WTC11 (cell line): ENCODE measurements around the gene P3H4. TPM values are rescaled to one million over a fixed set of nuclear protein-coding genes. Genes with fewer than 3 reads are reported as not detected.
A peak's percentile ranks its signal among the peaks of the same experiment; 100 is the strongest.

Source experiments
- CREB1 ChIP-seq: sonication (generic); formaldehyde crosslinking; IDR thresholded peaks from 2 replicates; pipeline ENCODE4 v1.8.0; 2023; ENCODE audit warnings: mild to moderate bottlenecking, missing genetic modification reagents
- EMX1 ChIP-seq: fragments of 250-450 bp; sonication (Bioruptor Pico); IDR thresholded peaks from 2 replicates; pipeline ENCODE4 v1.8.0; 2021; ENCODE audit warnings: mild to moderate bottlenecking
- FOXK1 ChIP-seq: sonication (generic); formaldehyde crosslinking; IDR thresholded peaks from 2 replicates; pipeline ENCODE4 v1.8.0; 2022; ENCODE audit warnings: mild to moderate bottlenecking, moderate library complexity, missing genetic modification reagents
- NR2C2 ChIP-seq: sonication (generic); formaldehyde crosslinking; IDR thresholded peaks from 2 replicates; pipeline ENCODE4 v1.8.0; 2022; ENCODE audit warnings: mild to moderate bottlenecking, missing genetic modification reagents
- NR3C1 ChIP-seq: sonication (generic); formaldehyde crosslinking; conservative IDR thresholded peaks from 2 replicates; pipeline ENCODE4 v1.8.1; 2023; ENCODE audit warnings: low read depth, mild to moderate bottlenecking, missing genetic modification reagents
- RELA ChIP-seq: sonication (generic); formaldehyde crosslinking; IDR thresholded peaks from 2 replicates; pipeline ENCODE4 v1.8.1; 2022; ENCODE audit warnings: missing genetic modification reagents, mild to moderate bottlenecking, borderline replicate concordance
- SMAD3 ChIP-seq: sonication (generic); formaldehyde crosslinking; IDR thresholded peaks from 2 replicates; pipeline ENCODE4 v1.8.0; 2022; ENCODE audit warnings: missing genetic modification reagents, mild to moderate bottlenecking, borderline replicate concordance
- SP1 ChIP-seq: sonication (generic); formaldehyde crosslinking; conservative IDR thresholded peaks from 2 replicates; pipeline ENCODE4 v1.8.1; 2022; ENCODE audit warnings: missing genetic modification reagents
- ZNF138 ChIP-seq: sonication (generic); formaldehyde crosslinking; conservative IDR thresholded peaks from 2 replicates; pipeline ENCODE4 v1.8.1; 2022; ENCODE audit warnings: mild to moderate bottlenecking, moderate library complexity, missing genetic modification reagents
- total RNA-seq: library from RNA; stranded (reverse); gene quantifications from 3 replicates; pipeline ENCODE4 v1.2.3, GENCODE V29; 2021
- TF ChIP-seq, protein P1 (sequence below): sonication (generic); formaldehyde crosslinking; IDR thresholded peaks from 2 replicates; pipeline ENCODE4 v1.8.1; 2023; ENCODE audit warnings: mild to moderate bottlenecking, missing genetic modification reagents
- TF ChIP-seq, protein P2 (sequence below): fragments of 250-450 bp; sonication (Bioruptor Pico); conservative IDR thresholded peaks from 2 replicates; pipeline ENCODE4 v1.9.0; 2021; ENCODE audit warnings: mild to moderate bottlenecking
- TF ChIP-seq, protein P3 (sequence below): fragments of 250-450 bp; sonication (Bioruptor Pico); IDR thresholded peaks from 2 replicates; pipeline ENCODE4 v1.9.0; 2021; ENCODE audit warnings: mild to moderate bottlenecking
- TF ChIP-seq, protein P4 (sequence below): sonication (generic); formaldehyde crosslinking; IDR thresholded peaks from 2 replicates; pipeline ENCODE4 v1.8.1; 2023; ENCODE audit warnings: mild to moderate bottlenecking, missing genetic modification reagents, moderate library complexity
- TF ChIP-seq, protein P5 (sequence below): sonication (generic); formaldehyde crosslinking; IDR thresholded peaks from 2 replicates; pipeline ENCODE4 v1.8.0; 2022; ENCODE audit warnings: missing genetic modification reagents
- TF ChIP-seq, protein P6 (sequence below): fragments of 250-450 bp; sonication (Bioruptor Pico); IDR thresholded peaks from 2 replicates; pipeline ENCODE4 v1.8.0; 2021; ENCODE audit warnings: mild to moderate bottlenecking
- TF ChIP-seq, protein P7 (sequence below): sonication (generic); formaldehyde crosslinking; IDR thresholded peaks from 2 replicates; pipeline ENCODE4 v1.8.0; 2023; ENCODE audit warnings: missing genetic modification reagents, mild to moderate bottlenecking, borderline replicate concordance
- TF ChIP-seq, protein P8 (sequence below): sonication (generic); formaldehyde crosslinking; IDR thresholded peaks from 2 replicates; pipeline ENCODE4 v1.8.0; 2022; ENCODE audit warnings: mild to moderate bottlenecking, missing genetic modification reagents
- TF ChIP-seq, protein P9 (sequence below): sonication (generic); formaldehyde crosslinking; conservative IDR thresholded peaks from 2 replicates; pipeline ENCODE4 v1.8.1; 2023; ENCODE audit warnings: mild to moderate bottlenecking, low read depth, missing genetic modification reagents, moderate library complexity

Gene P3H4
- total RNA-seq, 1 experiment from 2014 or later = 32.1 TPM

DNA sequence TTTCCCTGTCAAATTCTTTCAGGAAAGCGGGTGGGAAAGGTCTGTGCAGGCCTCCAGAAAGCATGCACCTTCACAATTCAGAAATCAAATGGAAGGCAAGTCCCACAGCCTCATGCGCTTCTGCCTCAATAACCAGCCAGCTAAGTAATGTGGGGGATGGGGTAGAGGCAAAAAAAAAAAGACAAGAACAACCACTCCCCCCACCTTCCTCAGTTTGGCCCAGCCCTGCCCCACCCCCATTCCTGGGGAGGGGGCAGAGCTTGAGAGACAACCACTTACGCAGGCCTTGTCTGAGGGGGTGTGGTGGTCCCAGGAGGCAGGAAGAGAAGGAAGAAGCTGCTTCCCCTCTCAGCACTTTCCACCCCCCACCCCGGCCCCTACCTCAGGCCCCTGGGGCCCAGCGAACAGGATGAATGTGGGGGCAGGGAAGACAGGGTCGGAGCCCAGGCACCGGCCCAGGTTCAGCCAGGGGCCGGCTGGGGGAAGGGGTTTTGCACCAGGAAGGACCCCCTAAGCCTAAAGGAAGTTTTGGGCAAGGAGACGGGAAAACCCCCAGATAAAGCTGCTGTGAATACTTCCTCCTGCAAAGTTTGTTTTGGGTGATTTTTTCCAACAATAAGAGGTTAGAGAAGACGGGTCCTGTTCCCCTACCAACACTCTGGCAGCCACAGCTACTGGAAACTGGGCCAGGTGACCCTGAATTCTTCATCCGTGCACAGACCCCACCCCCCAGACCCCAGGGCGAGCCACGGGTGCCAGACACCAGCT lies 26.5 kb downstream of the P3H4 start (continued):
- TF ChIP-seq, protein P1, sequence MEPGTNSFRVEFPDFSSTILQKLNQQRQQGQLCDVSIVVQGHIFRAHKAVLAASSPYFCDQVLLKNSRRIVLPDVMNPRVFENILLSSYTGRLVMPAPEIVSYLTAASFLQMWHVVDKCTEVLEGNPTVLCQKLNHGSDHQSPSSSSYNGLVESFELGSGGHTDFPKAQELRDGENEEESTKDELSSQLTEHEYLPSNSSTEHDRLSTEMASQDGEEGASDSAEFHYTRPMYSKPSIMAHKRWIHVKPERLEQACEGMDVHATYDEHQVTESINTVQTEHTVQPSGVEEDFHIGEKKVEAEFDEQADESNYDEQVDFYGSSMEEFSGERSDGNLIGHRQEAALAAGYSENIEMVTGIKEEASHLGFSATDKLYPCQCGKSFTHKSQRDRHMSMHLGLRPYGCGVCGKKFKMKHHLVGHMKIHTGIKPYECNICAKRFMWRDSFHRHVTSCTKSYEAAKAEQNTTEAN (CRISPR knock-in tag) = no peak
- TF ChIP-seq ZNF138 (CRISPR knock-in tag) (no peak), SMAD3 (no peak), CREB1 (CRISPR knock-in tag) (no peak), SP1 (CRISPR knock-in tag) (peak; percentile 93), NR2C2 (no peak), NR3C1 (CRISPR knock-in tag) (no peak), EMX1 (CRISPR knock-in tag) (no peak), RELA (CRISPR knock-in tag) (no peak), FOXK1 (CRISPR knock-in tag) (peak; percentile 70; the same call in 1 of the 2 replicates)
- TF ChIP-seq, protein P2, sequence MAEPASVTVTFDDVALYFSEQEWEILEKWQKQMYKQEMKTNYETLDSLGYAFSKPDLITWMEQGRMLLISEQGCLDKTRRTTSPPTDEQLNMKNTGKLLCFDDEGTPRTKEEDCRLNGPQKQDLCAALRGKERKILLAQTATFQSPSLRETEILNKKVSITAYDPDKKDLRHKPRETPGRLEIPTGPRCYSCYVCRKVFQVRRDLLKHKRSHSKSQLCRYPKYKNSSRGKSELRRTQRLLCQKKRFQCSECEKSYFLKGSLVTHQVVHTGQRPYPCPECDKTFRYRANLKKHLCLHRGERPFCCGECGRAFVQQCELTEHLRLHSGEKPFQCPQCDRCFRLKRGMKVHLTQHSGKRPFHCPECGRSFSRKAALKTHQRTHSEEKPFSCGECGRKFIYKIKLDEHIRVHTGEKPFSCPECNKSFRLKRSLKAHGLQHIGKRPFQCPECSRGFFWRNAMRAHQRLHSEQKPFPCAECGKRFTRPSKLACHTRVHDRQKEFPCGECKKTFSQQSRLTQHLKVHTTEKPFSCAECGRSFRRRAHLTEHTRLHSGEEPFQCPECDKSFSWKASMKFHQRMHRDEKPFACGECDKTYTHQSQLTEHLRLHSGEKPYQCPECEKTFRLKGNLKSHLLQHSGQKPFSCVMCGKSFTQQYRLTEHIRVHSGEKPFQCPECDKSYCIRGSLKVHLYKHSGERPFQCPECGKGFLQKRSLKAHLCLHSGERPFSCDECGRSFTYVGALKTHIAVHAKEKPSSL (CRISPR knock-in tag) = no peak
- TF ChIP-seq, protein P3, sequence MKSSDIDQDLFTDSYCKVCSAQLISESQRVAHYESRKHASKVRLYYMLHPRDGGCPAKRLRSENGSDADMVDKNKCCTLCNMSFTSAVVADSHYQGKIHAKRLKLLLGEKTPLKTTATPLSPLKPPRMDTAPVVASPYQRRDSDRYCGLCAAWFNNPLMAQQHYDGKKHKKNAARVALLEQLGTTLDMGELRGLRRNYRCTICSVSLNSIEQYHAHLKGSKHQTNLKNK (CRISPR knock-in tag) = no peak
- TF ChIP-seq, protein P4, sequence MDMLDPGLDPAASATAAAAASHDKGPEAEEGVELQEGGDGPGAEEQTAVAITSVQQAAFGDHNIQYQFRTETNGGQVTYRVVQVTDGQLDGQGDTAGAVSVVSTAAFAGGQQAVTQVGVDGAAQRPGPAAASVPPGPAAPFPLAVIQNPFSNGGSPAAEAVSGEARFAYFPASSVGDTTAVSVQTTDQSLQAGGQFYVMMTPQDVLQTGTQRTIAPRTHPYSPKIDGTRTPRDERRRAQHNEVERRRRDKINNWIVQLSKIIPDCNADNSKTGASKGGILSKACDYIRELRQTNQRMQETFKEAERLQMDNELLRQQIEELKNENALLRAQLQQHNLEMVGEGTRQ = 0 out of 2 replicates have a peak, but pooled peaks have one; percentile 32
- TF ChIP-seq, protein P5, sequence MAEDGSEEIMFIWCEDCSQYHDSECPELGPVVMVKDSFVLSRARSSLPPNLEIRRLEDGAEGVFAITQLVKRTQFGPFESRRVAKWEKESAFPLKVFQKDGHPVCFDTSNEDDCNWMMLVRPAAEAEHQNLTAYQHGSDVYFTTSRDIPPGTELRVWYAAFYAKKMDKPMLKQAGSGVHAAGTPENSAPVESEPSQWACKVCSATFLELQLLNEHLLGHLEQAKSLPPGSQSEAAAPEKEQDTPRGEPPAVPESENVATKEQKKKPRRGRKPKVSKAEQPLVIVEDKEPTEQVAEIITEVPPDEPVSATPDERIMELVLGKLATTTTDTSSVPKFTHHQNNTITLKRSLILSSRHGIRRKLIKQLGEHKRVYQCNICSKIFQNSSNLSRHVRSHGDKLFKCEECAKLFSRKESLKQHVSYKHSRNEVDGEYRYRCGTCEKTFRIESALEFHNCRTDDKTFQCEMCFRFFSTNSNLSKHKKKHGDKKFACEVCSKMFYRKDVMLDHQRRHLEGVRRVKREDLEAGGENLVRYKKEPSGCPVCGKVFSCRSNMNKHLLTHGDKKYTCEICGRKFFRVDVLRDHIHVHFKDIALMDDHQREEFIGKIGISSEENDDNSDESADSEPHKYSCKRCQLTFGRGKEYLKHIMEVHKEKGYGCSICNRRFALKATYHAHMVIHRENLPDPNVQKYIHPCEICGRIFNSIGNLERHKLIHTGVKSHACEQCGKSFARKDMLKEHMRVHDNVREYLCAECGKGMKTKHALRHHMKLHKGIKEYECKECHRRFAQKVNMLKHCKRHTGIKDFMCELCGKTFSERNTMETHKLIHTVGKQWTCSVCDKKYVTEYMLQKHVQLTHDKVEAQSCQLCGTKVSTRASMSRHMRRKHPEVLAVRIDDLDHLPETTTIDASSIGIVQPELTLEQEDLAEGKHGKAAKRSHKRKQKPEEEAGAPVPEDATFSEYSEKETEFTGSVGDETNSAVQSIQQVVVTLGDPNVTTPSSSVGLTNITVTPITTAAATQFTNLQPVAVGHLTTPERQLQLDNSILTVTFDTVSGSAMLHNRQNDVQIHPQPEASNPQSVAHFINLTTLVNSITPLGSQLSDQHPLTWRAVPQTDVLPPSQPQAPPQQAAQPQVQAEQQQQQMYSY (CRISPR knock-in tag) = no peak
- TF ChIP-seq, protein P6, sequence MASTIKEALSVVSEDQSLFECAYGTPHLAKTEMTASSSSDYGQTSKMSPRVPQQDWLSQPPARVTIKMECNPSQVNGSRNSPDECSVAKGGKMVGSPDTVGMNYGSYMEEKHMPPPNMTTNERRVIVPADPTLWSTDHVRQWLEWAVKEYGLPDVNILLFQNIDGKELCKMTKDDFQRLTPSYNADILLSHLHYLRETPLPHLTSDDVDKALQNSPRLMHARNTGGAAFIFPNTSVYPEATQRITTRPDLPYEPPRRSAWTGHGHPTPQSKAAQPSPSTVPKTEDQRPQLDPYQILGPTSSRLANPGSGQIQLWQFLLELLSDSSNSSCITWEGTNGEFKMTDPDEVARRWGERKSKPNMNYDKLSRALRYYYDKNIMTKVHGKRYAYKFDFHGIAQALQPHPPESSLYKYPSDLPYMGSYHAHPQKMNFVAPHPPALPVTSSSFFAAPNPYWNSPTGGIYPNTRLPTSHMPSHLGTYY (CRISPR knock-in tag) = no peak
- TF ChIP-seq, protein P7, sequence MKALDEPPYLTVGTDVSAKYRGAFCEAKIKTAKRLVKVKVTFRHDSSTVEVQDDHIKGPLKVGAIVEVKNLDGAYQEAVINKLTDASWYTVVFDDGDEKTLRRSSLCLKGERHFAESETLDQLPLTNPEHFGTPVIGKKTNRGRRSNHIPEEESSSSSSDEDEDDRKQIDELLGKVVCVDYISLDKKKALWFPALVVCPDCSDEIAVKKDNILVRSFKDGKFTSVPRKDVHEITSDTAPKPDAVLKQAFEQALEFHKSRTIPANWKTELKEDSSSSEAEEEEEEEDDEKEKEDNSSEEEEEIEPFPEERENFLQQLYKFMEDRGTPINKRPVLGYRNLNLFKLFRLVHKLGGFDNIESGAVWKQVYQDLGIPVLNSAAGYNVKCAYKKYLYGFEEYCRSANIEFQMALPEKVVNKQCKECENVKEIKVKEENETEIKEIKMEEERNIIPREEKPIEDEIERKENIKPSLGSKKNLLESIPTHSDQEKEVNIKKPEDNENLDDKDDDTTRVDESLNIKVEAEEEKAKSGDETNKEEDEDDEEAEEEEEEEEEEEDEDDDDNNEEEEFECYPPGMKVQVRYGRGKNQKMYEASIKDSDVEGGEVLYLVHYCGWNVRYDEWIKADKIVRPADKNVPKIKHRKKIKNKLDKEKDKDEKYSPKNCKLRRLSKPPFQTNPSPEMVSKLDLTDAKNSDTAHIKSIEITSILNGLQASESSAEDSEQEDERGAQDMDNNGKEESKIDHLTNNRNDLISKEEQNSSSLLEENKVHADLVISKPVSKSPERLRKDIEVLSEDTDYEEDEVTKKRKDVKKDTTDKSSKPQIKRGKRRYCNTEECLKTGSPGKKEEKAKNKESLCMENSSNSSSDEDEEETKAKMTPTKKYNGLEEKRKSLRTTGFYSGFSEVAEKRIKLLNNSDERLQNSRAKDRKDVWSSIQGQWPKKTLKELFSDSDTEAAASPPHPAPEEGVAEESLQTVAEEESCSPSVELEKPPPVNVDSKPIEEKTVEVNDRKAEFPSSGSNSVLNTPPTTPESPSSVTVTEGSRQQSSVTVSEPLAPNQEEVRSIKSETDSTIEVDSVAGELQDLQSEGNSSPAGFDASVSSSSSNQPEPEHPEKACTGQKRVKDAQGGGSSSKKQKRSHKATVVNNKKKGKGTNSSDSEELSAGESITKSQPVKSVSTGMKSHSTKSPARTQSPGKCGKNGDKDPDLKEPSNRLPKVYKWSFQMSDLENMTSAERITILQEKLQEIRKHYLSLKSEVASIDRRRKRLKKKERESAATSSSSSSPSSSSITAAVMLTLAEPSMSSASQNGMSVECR = peak; percentile 60; the same call in 1 of the 2 replicates
- TF ChIP-seq, protein P8, sequence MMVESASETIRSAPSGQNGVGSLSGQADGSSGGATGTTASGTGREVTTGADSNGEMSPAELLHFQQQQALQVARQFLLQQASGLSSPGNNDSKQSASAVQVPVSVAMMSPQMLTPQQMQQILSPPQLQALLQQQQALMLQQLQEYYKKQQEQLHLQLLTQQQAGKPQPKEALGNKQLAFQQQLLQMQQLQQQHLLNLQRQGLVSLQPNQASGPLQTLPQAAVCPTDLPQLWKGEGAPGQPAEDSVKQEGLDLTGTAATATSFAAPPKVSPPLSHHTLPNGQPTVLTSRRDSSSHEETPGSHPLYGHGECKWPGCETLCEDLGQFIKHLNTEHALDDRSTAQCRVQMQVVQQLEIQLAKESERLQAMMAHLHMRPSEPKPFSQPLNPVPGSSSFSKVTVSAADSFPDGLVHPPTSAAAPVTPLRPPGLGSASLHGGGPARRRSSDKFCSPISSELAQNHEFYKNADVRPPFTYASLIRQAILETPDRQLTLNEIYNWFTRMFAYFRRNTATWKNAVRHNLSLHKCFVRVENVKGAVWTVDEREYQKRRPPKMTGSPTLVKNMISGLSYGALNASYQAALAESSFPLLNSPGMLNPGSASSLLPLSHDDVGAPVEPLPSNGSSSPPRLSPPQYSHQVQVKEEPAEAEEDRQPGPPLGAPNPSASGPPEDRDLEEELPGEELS (CRISPR knock-in tag) = no peak
- TF ChIP-seq, protein P9, sequence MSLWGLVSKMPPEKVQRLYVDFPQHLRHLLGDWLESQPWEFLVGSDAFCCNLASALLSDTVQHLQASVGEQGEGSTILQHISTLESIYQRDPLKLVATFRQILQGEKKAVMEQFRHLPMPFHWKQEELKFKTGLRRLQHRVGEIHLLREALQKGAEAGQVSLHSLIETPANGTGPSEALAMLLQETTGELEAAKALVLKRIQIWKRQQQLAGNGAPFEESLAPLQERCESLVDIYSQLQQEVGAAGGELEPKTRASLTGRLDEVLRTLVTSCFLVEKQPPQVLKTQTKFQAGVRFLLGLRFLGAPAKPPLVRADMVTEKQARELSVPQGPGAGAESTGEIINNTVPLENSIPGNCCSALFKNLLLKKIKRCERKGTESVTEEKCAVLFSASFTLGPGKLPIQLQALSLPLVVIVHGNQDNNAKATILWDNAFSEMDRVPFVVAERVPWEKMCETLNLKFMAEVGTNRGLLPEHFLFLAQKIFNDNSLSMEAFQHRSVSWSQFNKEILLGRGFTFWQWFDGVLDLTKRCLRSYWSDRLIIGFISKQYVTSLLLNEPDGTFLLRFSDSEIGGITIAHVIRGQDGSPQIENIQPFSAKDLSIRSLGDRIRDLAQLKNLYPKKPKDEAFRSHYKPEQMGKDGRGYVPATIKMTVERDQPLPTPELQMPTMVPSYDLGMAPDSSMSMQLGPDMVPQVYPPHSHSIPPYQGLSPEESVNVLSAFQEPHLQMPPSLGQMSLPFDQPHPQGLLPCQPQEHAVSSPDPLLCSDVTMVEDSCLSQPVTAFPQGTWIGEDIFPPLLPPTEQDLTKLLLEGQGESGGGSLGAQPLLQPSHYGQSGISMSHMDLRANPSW (CRISPR knock-in tag) = no peak
